Psoas muscle (tissue), 8 donors: ENCODE results near the gene RPL28. TPM values are rescaled to one million over a fixed set of nuclear protein-coding genes. Genes with fewer than 3 reads are reported as not detected.

ENCODE experiments used
- ATAC-seq, 4 donors: fragments of 200-7000 bp; cut with Tn5 transposase; one replicate each; pipeline ENCODE4 v1.9.1; 2020; ENCODE audit warnings: moderate library complexity in 3 of 4, mild to moderate bottlenecking in 2 of 4
- DNase-seq, 2 donors: peaks; one replicate each; pipeline ENCODE4 v3.0.0-alpha.2; 2020
- H3K27ac ChIP-seq: fragments of 200-600 bp; one replicate; pipeline ENCODE4 v1.8.0; 2022
- H3K27me3 ChIP-seq, 3 donors: fragments of 200-600 bp in 1 of 3; one replicate each; pipeline versions ENCODE4 v1.6.1 to v1.8.0; 2013 to 2022; ENCODE audit warnings: low read length in 2 of 3, mild to moderate bottlenecking in 2 of 3, moderate library complexity in 1 of 3; ENCODE audit not compliant: insufficient read depth in 3 of 3
- H3K36me3 ChIP-seq, 2 donors: fragments of 200-600 bp in 1 of 2; one replicate each; pipeline versions ENCODE4 v1.6.1 to v1.8.0; 2013 to 2022; ENCODE audit warnings: low read depth in 1 of 2, mild to moderate bottlenecking in 1 of 2, moderate library complexity in 1 of 2; ENCODE audit not compliant: insufficient read depth in 1 of 2
- H3K4me1 ChIP-seq: fragments of 200-600 bp; one replicate; pipeline ENCODE4 v1.8.0; 2022
- H3K4me3 ChIP-seq: fragments of 200-600 bp; one replicate; pipeline ENCODE4 v1.8.0; 2022; ENCODE audit warnings: mild to moderate bottlenecking
- H3K9me3 ChIP-seq: fragments of 200-600 bp; one replicate; pipeline ENCODE4 v1.8.0; 2022
- CTCF ChIP-seq: fragments of 200-600 bp; IDR thresholded peaks from one replicate; pipeline ENCODE4 v1.8.0; 2022; ENCODE audit warnings: antibody characterized with exemption
- WGBS, 3 donors: extraction: QIAGEN DNeasy Blood & Tissue Kit; methylation state at CpG; one replicate each; pipeline versions ENCODE4 v1.1.6 to v1.1.7; 2013; 5-methylcytosine and 5-hydroxymethylcytosine counted together
- intact Hi-C, 2 donors: fragments of 100-400 bp; cut with DNase I; formaldehyde crosslinking; loops; one replicate each; pipeline versions ENCODE4 v1.11.0 to v1.14.2; 2022
- polyA plus RNA-seq, 3 donors: library from polyadenylated mRNA; stranded (reverse); fragments of 200-250 nt; gene quantifications; one replicate each; pipeline ENCODE4 v1.2.3, GENCODE V29; 2013
- total RNA-seq, 4 donors: library from RNA; stranded (reverse); fragmentation: NEBNext Ultra II Directional in 2 of 4; extraction: Animal tissue kit (Norgen Biotek cat#: 25700) in 2 of 4; gene quantifications; one replicate each; pipeline versions ENCODE4 v1.2.1 to v1.2.4, GENCODE V29; 2021 to 2023
- donor health status: healthy with polysubstance abuse.
- donor health status: DM: no; HTN: no; CAD: no; lungs with moderate emphysema.
- donor health status: Bipolar disorder and iron deficiency.
- donor health status: healthy.
- donor health status: DM: yes; HTN: yes; CAD: no.
- donor health status: DM: no; HTN: no; CAD: no.
- donor health status: DM: no; HTN: no; CAD: no.
- donor health status: DM: yes; HTN: yes; CAD: no.

Gene RPL28
- total and polyA plus RNA-seq, 7 donors, result 547 to 1,362 (median 675) TPM

GRCh38 chr19:55423225-55424005 lies 37.7 kb downstream of the RPL28 start:
- DNase-seq (peak in 1 of 2 donors; percentile 6), ATAC-seq (no peak)
- intact Hi-C loops, result no loop called here
- peaks cover 0 to 42% (median 6%) of the 10 kb centered on the region in 3 donors for H3K27me3 ChIP-seq
- 55 to 57% (median 57%) methylated on average over 13 of the region's 13 CpGs for WGBS, 3 donors
- H3K4me3 ChIP-seq, result no peak overlapping the region
- H3K27ac ChIP-seq, result no peak overlapping the region
- no peaks in the 10 kb centered on the region for H3K9me3 ChIP-seq
- TF ChIP-seq CTCF, result no peak
- no peaks in the 10 kb centered on the region for H3K36me3 ChIP-seq
- no peaks in the 10 kb centered on the region for H3K4me1 ChIP-seq

GRCh38 chr19:55424518-55424917 lies 38.8 kb downstream of the RPL28 start:
- WGBS, 3 donors, result 39 to 51% (median 51%) methylated on average over 3 of the region's 3 CpGs
- Histone ChIP-seq H3K36me3 (no peaks in the 10 kb centered on the region), H3K4me1 (no peaks in the 10 kb centered on the region), H3K27me3 (peaks cover 0 to 53% (median 7%) of the 10 kb centered on the region in 3 donors), H3K9me3 (no peaks in the 10 kb centered on the region), H3K27ac (no peak overlapping the region), H3K4me3 (no peak overlapping the region)
- TF ChIP-seq CTCF, result no peak
- DNase-seq (peak in 1 of 2 donors; percentile 12), ATAC-seq (no peak)
- intact Hi-C loops, result no loop called here

GRCh38 chr19:55426042-55426441 lies 40.3 kb downstream of the RPL28 start:
- H3K27ac ChIP-seq, result no peak overlapping the region
- intact Hi-C loops, result no loop called here
- H3K4me1 ChIP-seq, result no peaks in the 10 kb centered on the region
- DNase-seq, result no peak
- no peak for ATAC-seq
- H3K9me3 ChIP-seq, result no peaks in the 10 kb centered on the region
- H3K27me3 ChIP-seq, result peaks cover 0 to 57% (median 9%) of the 10 kb centered on the region in 3 donors
- no peak for TF ChIP-seq CTCF
- 26 to 38% (median 29%) methylated on average over 2 of the region's 2 CpGs for WGBS, 3 donors
- H3K36me3 ChIP-seq, result no peaks in the 10 kb centered on the region
- no peak overlapping the region for H3K4me3 ChIP-seq

GRCh38 chr19:55431183-55431582 lies 45.5 kb downstream of the RPL28 start:
- Histone ChIP-seq H3K4me1 (no peaks in the 10 kb centered on the region), H3K27me3 (peaks cover 0 to 59% (median 32%) of the 10 kb centered on the region in 3 donors), H3K27ac (no peak overlapping the region), H3K9me3 (no peaks in the 10 kb centered on the region), H3K36me3 (no peaks in the 10 kb centered on the region), H3K4me3 (no peak overlapping the region)
- intact Hi-C loops, result no loop called here
- DNase-seq (no peak), ATAC-seq (no peak)
- 83 to 100% (median 96%) methylated on average over 1 of the region's 1 CpG for WGBS, 3 donors
- TF ChIP-seq CTCF, result no peak
